Immature natural killer cell (primary cell): ENCODE measurements around the gene SERPINC1. TPM values are rescaled to one million over a fixed set of nuclear protein-coding genes. Genes with fewer than 3 reads are reported as not detected.

Experiments
- DNase-seq, 3 donors: peaks; one replicate each; pipeline ENCODE4 v3.0.0; 2022; ENCODE audit warnings: mixed read lengths in 1 of 3
- H3K27ac Mint-ChIP-seq, 6 donors: one replicate each; pipeline ENCODE4 v1.8.0; 2020; ENCODE audit warnings: mixed read lengths in 6 of 6, mild to moderate bottlenecking in 5 of 6, inconsistent platforms in 4 of 6, moderate library complexity in 3 of 6
- H3K27me3 Mint-ChIP-seq, 3 donors: one replicate each; pipeline ENCODE4 v1.8.0; 2020 to 2021; ENCODE audit warnings: low read depth in 3 of 3, mild to moderate bottlenecking in 3 of 3, mixed read lengths in 3 of 3, moderate library complexity in 3 of 3, inconsistent platforms in 1 of 3
- H3K36me3 Mint-ChIP-seq, 3 donors: one replicate each; pipeline ENCODE4 v1.8.0; 2020; ENCODE audit warnings: mixed read lengths in 3 of 3, inconsistent platforms in 2 of 3, mild to moderate bottlenecking in 2 of 3
- H3K4me1 Mint-ChIP-seq, 2 donors: one replicate each; pipeline ENCODE4 v1.8.0; 2020; ENCODE audit warnings: inconsistent platforms in 2 of 2, mild to moderate bottlenecking in 2 of 2, mixed read lengths in 2 of 2, moderate library complexity in 1 of 2
- H3K4me3 Mint-ChIP-seq, 5 donors: one replicate each; pipeline ENCODE4 v1.8.0; 2020; ENCODE audit warnings: mild to moderate bottlenecking in 5 of 5, mixed read lengths in 5 of 5, inconsistent platforms in 3 of 5, moderate library complexity in 3 of 5
- H3K9me3 Mint-ChIP-seq, 6 donors: one replicate each; pipeline ENCODE4 v1.8.0; 2020; ENCODE audit warnings: mild to moderate bottlenecking in 6 of 6, mixed read lengths in 6 of 6, inconsistent platforms in 4 of 6, moderate library complexity in 3 of 6
- polyA plus RNA-seq, 3 donors: library from polyadenylated mRNA; unstranded; fragments of 300-500 nt; fragmentation: Illumina TruSeq; gene quantifications; one replicate each; pipeline ENCODE4 v1.2.3, GENCODE V29; 2021

SERPINC1 gene
- polyA plus RNA-seq, 3 donors from 2014 or later = 0.62 TPM; not detected in 2

GRCh38 chr1:173916667-173917066 lies 460 bp downstream of the SERPINC1 start:
- no peak for DNase-seq
- Mint-ChIP-seq H3K27me3 (no peaks in the 10 kb centered on the region), H3K36me3 (peaks cover 4 to 9% (median 5%) of the 10 kb centered on the region in 3 donors), H3K4me3 (no peak overlapping the region), H3K9me3 (no peaks in the 10 kb centered on the region), H3K4me1 (no peaks in the 10 kb centered on the region), H3K27ac (no peak overlapping the region)

GRCh38 chr1:173915596-173915995 lies 1.5 kb downstream of the SERPINC1 start:
- Mint-ChIP-seq H3K36me3 (peaks cover 5 to 10% (median 9%) of the 10 kb centered on the region in 3 donors), H3K27me3 (no peaks in the 10 kb centered on the region), H3K9me3 (no peaks in the 10 kb centered on the region), H3K27ac (no peak overlapping the region), H3K4me3 (no peak overlapping the region), H3K4me1 (no peaks in the 10 kb centered on the region)
- DNase-seq = no peak

GRCh38 chr1:173914366-173914871 lies 2.7 kb downstream of the SERPINC1 start:
- H3K4me3 Mint-ChIP-seq = no peak overlapping the region
- H3K4me1 Mint-ChIP-seq = no peaks in the 10 kb centered on the region
- H3K9me3 Mint-ChIP-seq = no peaks in the 10 kb centered on the region

GRCh38 chr1:173913111-173913510 lies 4.0 kb downstream of the SERPINC1 start:
- H3K27me3 Mint-ChIP-seq = no peaks in the 10 kb centered on the region
- H3K4me3 Mint-ChIP-seq = no peak overlapping the region
- no peaks in the 10 kb centered on the region for H3K4me1 Mint-ChIP-seq
- H3K9me3 Mint-ChIP-seq = no peaks in the 10 kb centered on the region
- DNase-seq = no peak
- H3K27ac Mint-ChIP-seq = no peak overlapping the region
- H3K36me3 Mint-ChIP-seq = peaks cover 11 to 21% (median 21%) of the 10 kb centered on the region in 3 donors

More at GRCh38 chr1:173914366-173914871, 2.7 kb downstream of the SERPINC1 start:
- Mint-ChIP-seq H3K27me3 (no peaks in the 10 kb centered on the region), H3K36me3 (peaks cover 11 to 17% (median 16%) of the 10 kb centered on the region in 3 donors), H3K27ac (no peak overlapping the region)
- DNase-seq = peak in 2 of 3 donors; percentile 2 to 14

GRCh38 chr1:173903827-173904531 lies 13.1 kb downstream of the SERPINC1 start:
- H3K4me1 Mint-ChIP-seq = peaks cover 13 to 21% of the 10 kb centered on the region in 2 donors
- DNase-seq = no peak
- no peaks in the 10 kb centered on the region for H3K9me3 Mint-ChIP-seq
- H3K36me3 Mint-ChIP-seq = peaks cover 5 to 19% (median 14%) of the 10 kb centered on the region in 3 donors
- no peaks in the 10 kb centered on the region for H3K27me3 Mint-ChIP-seq
- no peak overlapping the region for H3K4me3 Mint-ChIP-seq
- no peak overlapping the region for H3K27ac Mint-ChIP-seq

GRCh38 chr1:173900992-173901391 lies 16.1 kb downstream of the SERPINC1 start:
- Mint-ChIP-seq H3K27ac (peak overlapping the region in 1 of 6 donors; percentile 11), H3K36me3 (peaks cover 0 to 18% (median 8%) of the 10 kb centered on the region in 3 donors), H3K27me3 (no peaks in the 10 kb centered on the region), H3K4me3 (no peak overlapping the region), H3K4me1 (peaks cover 17 to 25% of the 10 kb centered on the region in 2 donors), H3K9me3 (no peaks in the 10 kb centered on the region)
- no peak for DNase-seq

- DNase-seq = no peak
- Mint-ChIP-seq H3K27me3 (no peaks in the 10 kb centered on the region), H3K27ac (peak overlapping the region in 4 of 6 donors; percentile 11 to 44 (median 32)), H3K9me3 (no peaks in the 10 kb centered on the region), H3K4me3 (no peak overlapping the region), H3K36me3 (peaks cover 0 to 18% (median 8%) of the 10 kb centered on the region in 3 donors), H3K4me1 (peaks cover 17 to 25% of the 10 kb centered on the region in 2 donors)
These were observed 16.7 kb downstream of the SERPINC1 start for GRCh38 chr1:173900427-173900826.

- peaks cover 4 to 41% of the 10 kb centered on the region in 2 donors for H3K4me1 Mint-ChIP-seq
- no peak overlapping the region for H3K4me3 Mint-ChIP-seq
- H3K27ac Mint-ChIP-seq = peak overlapping the region in 1 of 6 donors; percentile 50
- no peaks in the 10 kb centered on the region for H3K27me3 Mint-ChIP-seq
- peaks cover 12 to 32% (median 23%) of the 10 kb centered on the region in 3 donors for H3K36me3 Mint-ChIP-seq
- no peak for DNase-seq
- H3K9me3 Mint-ChIP-seq = no peaks in the 10 kb centered on the region
These were observed 22.9 kb downstream of the SERPINC1 start for GRCh38 chr1:173894189-173894588.

- Mint-ChIP-seq H3K36me3 (peaks cover 12 to 29% (median 25%) of the 10 kb centered on the region in 3 donors), H3K4me3 (no peak overlapping the region)
These were observed 23.5 kb downstream of the SERPINC1 start for GRCh38 chr1:173893611-173894010.

GRCh38 chr1:173889885-173890284 lies 27.2 kb downstream of the SERPINC1 start:
- DNase-seq = no peak
- H3K27me3 Mint-ChIP-seq = no peaks in the 10 kb centered on the region
- no peak overlapping the region for H3K4me3 Mint-ChIP-seq
- peaks cover 33 to 77% of the 10 kb centered on the region in 2 donors for H3K4me1 Mint-ChIP-seq
- peaks cover 26 to 47% (median 43%) of the 10 kb centered on the region in 3 donors for H3K36me3 Mint-ChIP-seq
- no peaks in the 10 kb centered on the region for H3K9me3 Mint-ChIP-seq
- H3K27ac Mint-ChIP-seq = peak overlapping the region in 1 of 6 donors; percentile 19

More at GRCh38 chr1:173893611-173894010, 23.5 kb downstream of the SERPINC1 start:
- no peak for DNase-seq
- no peaks in the 10 kb centered on the region for H3K27me3 Mint-ChIP-seq
- H3K9me3 Mint-ChIP-seq = no peaks in the 10 kb centered on the region
- peaks cover 8 to 41% of the 10 kb centered on the region in 2 donors for H3K4me1 Mint-ChIP-seq
- no peak overlapping the region for H3K27ac Mint-ChIP-seq

GRCh38 chr1:173888749-173889148 lies 28.4 kb downstream of the SERPINC1 start:
- H3K27me3 Mint-ChIP-seq = no peaks in the 10 kb centered on the region
- no peaks in the 10 kb centered on the region for H3K9me3 Mint-ChIP-seq
- H3K27ac Mint-ChIP-seq = no peak overlapping the region
- peaks cover 24 to 44% (median 39%) of the 10 kb centered on the region in 3 donors for H3K36me3 Mint-ChIP-seq
- H3K4me3 Mint-ChIP-seq = no peak overlapping the region
- peaks cover 33 to 66% of the 10 kb centered on the region in 2 donors for H3K4me1 Mint-ChIP-seq
- no peak for DNase-seq

GRCh38 chr1:173887627-173888026 lies 29.5 kb downstream of the SERPINC1 start:
- Mint-ChIP-seq H3K4me3 (peak overlapping the region; percentile 41 to 78 (median 70)), H3K36me3 (peaks cover 19 to 44% (median 38%) of the 10 kb centered on the region in 3 donors), H3K9me3 (no peaks in the 10 kb centered on the region), H3K4me1 (peaks cover 33 to 66% of the 10 kb centered on the region in 2 donors), H3K27me3 (no peaks in the 10 kb centered on the region), H3K27ac (peak overlapping the region in 5 of 6 donors; percentile 49 to 95 (median 83))
- no peak for DNase-seq

- peaks cover 35 to 60% of the 10 kb centered on the region in 2 donors for H3K4me1 Mint-ChIP-seq
- H3K4me3 Mint-ChIP-seq = peak overlapping the region; percentile 43 to 78 (median 70)
- peak overlapping the region; percentile 75 to 95 (median 88) for H3K27ac Mint-ChIP-seq
- H3K9me3 Mint-ChIP-seq = no peaks in the 10 kb centered on the region
- no peaks in the 10 kb centered on the region for H3K27me3 Mint-ChIP-seq
- peak in 1 of 3 donors; percentile 27 for DNase-seq
- peaks cover 19 to 41% (median 38%) of the 10 kb centered on the region in 3 donors for H3K36me3 Mint-ChIP-seq
These were observed 30.1 kb downstream of the SERPINC1 start for GRCh38 chr1:173886746-173887611.
